Large intestine (tissue), 3 donors: Measurements from ENCODE around the gene KLF15. TPM values are rescaled to one million over a fixed set of nuclear protein-coding genes. Genes with fewer than 3 reads are reported as not detected.
"Not testable (repeated sequence)": the region's sequence is repeated elsewhere in the genome, so short reads cannot be mapped to it uniquely, and the experiment has no call there.

Experiments
- DNase-seq, 2 donors: peaks; one replicate each; pipeline versions ENCODE4 v3.0.0 to v3.0.0-alpha.2; 2013
- H3K27ac ChIP-seq: one replicate; pipeline ENCODE4 v1.5.1; 2013; ENCODE audit warnings: low read length
- H3K27me3 ChIP-seq: 2 replicates; pipeline ENCODE4 v1.6.1; 2013; ENCODE audit warnings: low read length; ENCODE audit not compliant: control insufficient read depth, insufficient read depth
- H3K36me3 ChIP-seq: 2 replicates; pipeline ENCODE4 v1.6.1; 2013; ENCODE audit warnings: low read length; ENCODE audit not compliant: control insufficient read depth, insufficient read depth
- H3K4me1 ChIP-seq: one replicate; pipeline ENCODE4 v1.6.1; 2013; ENCODE audit warnings: low read length; ENCODE audit not compliant: control insufficient read depth, insufficient read depth
- H3K4me3 ChIP-seq: one replicate; pipeline ENCODE4 v1.5.1; 2013; ENCODE audit warnings: low read length
- H3K9me3 ChIP-seq: one replicate; pipeline ENCODE4 v1.6.1; 2013; ENCODE audit warnings: mild to moderate bottlenecking, low read depth, low read length, moderate library complexity; ENCODE audit not compliant: control insufficient read depth
- WGBS: methylation state at CpG from one replicate; pipeline ENCODE4 v1.1.5; 2013; ENCODE audit warnings: low lambda C conversion rate; ENCODE audit not compliant: insufficient coverage; 5-methylcytosine and 5-hydroxymethylcytosine counted together
- polyA plus RNA-seq: library from polyadenylated mRNA; unstranded; fragments of 120-200 nt; gene quantifications from one replicate; pipeline ENCODE4 v1.2.1, GENCODE V29; 2013

Gene KLF15
- polyA plus RNA-seq, 1 donor, result 1.4 TPM

DNA sequence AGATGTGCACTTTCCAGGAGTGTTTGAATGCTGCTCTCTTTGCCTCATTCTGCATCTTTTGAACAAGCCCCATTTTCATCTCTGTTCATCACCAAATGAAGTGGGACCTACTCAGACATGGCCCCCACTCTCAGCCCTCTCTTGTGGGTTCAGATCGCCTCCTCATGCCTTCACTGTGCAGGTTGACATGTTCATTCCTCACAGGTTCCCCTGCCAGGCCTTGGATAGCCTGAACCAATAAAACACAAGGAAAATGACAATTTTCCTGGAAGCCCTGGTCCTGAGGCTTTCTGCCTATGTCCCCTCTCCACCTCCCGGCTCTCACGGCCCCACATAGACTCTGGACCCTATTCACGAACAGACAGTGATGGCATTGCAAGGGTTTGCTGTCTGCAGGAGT is 17.7 kb downstream of the KLF15 start:
- H3K27me3 ChIP-seq, result peaks cover 8% of the 10 kb centered on the region
- no CpG with 5 or more reads among the region's 4 CpGs for whole genome bisulfite sequencing
- H3K9me3 ChIP-seq, result no peaks in the 10 kb centered on the region
- no peaks in the 10 kb centered on the region for H3K36me3 ChIP-seq
- H3K27ac ChIP-seq, result no peak overlapping the region
- no peaks in the 10 kb centered on the region for H3K4me1 ChIP-seq
- H3K4me3 ChIP-seq, result no peak overlapping the region
- no peak for DNase-seq

DNA sequence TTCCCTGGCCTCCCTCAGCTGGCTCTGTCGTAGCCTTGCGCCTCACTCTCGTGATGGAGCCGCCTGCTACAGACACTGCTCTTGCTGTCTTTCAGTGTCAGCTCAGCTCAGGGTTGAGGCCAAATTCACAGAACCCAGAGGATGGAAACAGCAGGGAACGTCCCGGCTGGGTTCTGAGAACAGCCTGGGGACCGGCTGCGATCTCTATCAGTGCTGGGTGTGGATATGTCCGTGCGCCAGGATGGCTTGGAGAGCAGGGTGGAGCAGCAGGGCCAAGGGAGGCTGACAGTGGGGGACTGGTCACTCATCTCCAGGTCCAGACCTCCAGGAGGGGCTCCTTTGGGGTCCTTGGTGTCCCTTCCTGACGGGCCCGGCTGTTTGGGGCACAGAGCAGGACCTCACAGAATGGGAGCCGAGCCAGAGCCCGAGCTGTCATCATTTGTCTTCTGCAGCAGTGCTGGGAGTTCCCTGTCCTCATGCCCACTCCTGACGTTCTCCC is 18.4 kb downstream of the KLF15 start:
- H3K9me3 ChIP-seq, result no peaks in the 10 kb centered on the region
- H3K27ac ChIP-seq, result no peak overlapping the region
- no peaks in the 10 kb centered on the region for H3K4me1 ChIP-seq
- H3K27me3 ChIP-seq, result peaks cover 8% of the 10 kb centered on the region
- DNase-seq, result no peak
- no CpG with 5 or more reads among the region's 15 CpGs for WGBS
- H3K36me3 ChIP-seq, result no peaks in the 10 kb centered on the region
- H3K4me3 ChIP-seq, result no peak overlapping the region

DNA sequence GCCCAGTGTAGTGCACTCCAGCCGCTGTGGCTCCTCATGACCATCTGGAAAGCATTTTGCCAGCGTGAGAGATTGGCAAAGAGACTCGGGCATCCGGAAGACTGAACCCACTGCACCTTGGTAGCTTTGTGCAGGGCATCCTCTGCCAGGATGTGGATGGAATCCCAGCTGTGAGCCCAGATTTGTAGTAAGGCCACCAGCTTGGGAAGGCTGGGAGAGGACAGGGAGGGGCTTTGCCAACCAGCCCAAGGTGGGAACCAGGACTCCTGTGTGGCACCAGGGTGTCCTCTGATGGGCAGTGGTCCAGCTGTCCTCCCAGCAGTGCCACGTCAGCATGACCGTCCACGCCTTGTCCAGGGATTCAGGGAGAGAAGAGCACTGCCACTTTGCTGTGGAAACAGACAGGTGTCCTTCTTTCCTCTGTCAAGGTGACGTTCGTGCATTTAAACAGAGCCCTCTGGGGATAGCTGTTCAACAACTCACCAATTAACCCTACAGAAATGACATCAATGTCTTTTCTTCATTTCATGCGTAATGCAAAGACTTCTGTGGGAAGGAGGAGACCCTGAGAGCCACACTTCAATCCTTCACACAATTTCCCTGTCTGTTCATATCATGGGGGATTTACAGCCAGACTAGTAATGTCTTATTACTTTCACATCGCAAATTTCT is 19.1 kb downstream of the KLF15 start:
- no peak for DNase-seq
- WGBS, result 100% methylated on average over 1 of the region's 11 CpGs
- H3K9me3 ChIP-seq, result no peaks in the 10 kb centered on the region
- H3K4me3 ChIP-seq, result no peak overlapping the region
- H3K27me3 ChIP-seq, result peaks cover 8% of the 10 kb centered on the region
- H3K36me3 ChIP-seq, result no peaks in the 10 kb centered on the region
- no peak overlapping the region for H3K27ac ChIP-seq
- no peaks in the 10 kb centered on the region for H3K4me1 ChIP-seq

DNA sequence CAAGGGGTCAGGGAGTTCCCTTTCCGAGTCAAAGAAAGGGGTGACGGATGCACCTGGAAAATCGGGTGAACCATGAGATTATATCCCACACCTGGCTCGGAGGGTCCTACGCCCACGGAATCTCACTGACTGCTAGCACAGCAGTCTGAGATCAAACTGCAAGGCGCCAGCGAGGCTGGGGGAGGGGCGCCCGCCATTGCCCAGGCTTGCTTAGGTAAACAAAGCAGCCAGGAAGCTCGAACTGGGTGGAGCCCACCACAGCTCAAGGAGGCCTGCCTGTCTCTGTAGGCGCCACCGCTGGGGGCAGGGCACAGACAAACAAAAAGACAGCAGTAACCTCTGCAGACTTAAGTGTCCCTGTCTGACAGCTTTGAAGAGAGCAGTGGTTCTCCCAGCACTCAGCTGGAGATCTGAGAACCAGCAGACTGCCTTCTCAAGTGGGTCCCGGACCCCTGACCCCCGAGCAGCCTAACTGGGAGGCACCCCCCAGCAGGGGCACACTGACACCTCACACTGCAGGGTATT is 25.3 kb downstream of the KLF15 start:
- WGBS, result no CpG with 5 or more reads among the region's 15 CpGs
- not testable (repeated sequence) for H3K36me3 ChIP-seq

DNA sequence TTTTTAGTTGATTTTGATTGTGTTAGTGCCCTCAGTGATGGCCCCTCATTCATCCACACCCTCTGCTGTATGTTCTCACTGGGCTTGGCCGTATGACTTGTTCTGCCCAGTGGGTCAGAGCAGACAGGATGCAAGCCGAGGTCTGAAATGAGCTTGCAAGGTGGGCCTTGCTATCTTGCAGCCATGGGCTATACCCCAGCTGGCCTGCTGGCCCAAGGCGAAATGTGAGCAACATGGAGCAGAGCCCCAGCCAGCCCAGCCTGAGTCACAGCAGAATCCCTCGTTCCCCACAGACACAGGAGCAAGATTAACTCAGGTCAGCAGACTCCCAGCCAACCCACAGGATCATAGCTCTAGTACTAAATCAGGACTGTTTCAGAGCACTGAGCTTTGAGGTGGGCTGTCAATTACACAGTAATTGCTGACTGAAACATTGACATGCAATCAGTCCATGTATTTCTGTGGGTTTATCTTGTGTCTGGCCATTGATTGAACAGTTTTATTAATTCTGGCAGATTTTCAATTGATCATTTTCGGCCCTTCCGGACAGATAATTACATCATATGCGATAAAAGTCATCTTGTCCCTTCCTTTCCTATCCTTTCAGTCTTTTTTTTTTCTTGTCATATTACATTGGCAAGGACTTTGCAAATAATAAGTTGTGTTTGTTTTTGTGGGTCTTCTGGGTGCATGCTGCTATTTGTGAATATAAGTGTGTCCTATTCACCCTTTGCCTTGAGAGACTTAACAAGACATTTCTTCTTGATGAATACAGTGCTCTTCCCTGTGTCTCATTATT is 27.1 kb downstream of the KLF15 start:
- Histone ChIP-seq H3K4me1 (no peaks in the 10 kb centered on the region), H3K27ac (no peak overlapping the region), H3K4me3 (no peak overlapping the region), H3K27me3 (no peaks in the 10 kb centered on the region), H3K36me3 (no peaks in the 10 kb centered on the region), H3K9me3 (peaks cover 7% of the 10 kb centered on the region)
- WGBS, result 87% methylated on average over 3 of the region's 7 CpGs
- no peak for DNase-seq

More for the DNA sequence above, 25.3 kb downstream of the KLF15 start:
- H3K4me1 ChIP-seq, H3K9me3 ChIP-seq, DNase-seq, H3K4me3 ChIP-seq, H3K27ac ChIP-seq, H3K27me3 ChIP-seq: not testable (repeated sequence)

DNA sequence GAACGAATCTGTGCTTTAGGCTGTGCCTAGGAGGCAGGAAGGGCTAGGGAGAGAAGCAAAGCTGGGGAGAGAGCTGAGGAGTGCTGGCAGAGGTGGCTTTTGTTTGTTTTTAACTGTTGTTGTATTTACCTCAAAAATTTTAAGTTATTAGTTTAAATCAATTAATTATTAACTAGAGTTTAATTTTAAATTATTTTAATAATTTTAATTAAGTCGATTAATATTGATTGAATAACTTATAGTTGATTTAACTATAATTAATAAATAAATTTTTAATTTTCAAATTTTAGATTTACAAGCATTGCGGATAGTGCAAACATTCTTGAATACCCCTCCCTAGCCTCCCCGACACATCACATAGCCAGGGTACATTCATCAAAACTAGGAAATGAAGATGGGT is 30.6 kb downstream of the KLF15 start:
- Histone ChIP-seq H3K27ac (no peak overlapping the region), H3K4me3 (no peak overlapping the region), H3K36me3 (no peaks in the 10 kb centered on the region), H3K9me3 (peaks cover 7% of the 10 kb centered on the region), H3K27me3 (no peaks in the 10 kb centered on the region), H3K4me1 (no peaks in the 10 kb centered on the region)
- DNase-seq, result no peak
- 92% methylated on average over 2 of the region's 4 CpGs for WGBS

DNA sequence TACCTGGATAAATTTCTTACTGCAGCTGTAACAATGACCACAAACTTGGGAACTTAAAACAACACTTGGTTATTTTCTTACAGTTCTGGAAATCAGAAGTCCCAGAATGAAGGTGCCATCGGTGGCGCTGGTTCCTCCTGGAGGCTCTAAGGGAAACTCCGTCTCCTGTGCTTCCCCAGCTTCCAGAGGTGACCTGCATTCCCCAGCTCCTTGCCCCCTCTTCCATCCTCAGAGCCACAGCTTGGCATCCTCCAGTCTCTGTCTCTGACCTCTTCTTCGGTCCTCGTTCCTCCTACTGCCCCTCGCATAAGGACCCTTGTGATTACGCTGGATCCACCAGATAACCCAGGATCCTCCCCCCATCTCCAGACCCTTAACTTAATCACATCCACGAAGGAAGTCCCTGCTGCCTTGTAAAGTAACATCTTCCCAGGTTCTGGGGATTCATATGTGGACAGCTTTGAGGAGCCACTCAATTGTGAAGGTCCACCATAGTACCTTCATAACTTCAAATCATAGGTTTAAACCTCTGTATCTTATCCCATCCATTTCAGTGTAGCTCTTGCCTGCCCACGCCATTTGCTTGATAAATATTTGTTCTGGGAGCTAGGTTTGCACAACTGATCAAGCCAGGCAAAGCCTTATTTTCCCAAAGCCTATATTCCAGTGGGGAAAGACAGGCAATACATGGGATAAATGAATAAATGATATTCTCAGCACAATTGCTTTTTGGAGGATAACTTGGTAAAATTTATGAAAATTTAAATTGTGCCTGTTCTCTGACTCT is 34.8 kb downstream of the KLF15 start:
- 80% methylated on average over 1 of the region's 9 CpGs for WGBS

DNA sequence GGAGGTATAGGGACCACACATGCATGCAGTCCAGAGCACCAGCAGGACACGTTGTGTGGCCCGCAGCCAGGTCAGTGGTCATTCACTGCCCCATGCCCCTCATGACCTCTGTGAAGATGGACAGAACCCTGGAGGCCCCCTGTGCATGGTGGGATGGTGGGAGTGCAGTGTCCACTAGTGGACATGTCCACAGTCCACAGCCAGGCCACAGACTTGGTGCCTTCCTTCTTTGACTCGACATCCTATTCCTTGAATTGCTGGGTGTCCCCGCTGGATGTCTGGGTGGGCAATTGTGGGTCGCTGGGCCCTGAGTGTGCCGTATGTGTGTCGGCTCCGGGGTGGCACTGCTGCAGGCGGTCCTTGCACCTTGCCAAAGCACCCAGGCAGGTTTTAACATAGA is 35.7 kb downstream of the KLF15 start:
- DNase-seq, result no peak
- H3K9me3 ChIP-seq, result peaks cover 7% of the 10 kb centered on the region
- WGBS, result no CpG with 5 or more reads among the region's 9 CpGs

More for the DNA sequence above, 34.8 kb downstream of the KLF15 start:
- no peaks in the 10 kb centered on the region for H3K4me1 ChIP-seq
- no peak overlapping the region for H3K27ac ChIP-seq
- peaks cover 4% of the 10 kb centered on the region for H3K9me3 ChIP-seq
- no peak for DNase-seq
- no peak overlapping the region for H3K4me3 ChIP-seq
- H3K36me3 ChIP-seq, result no peaks in the 10 kb centered on the region
- no peaks in the 10 kb centered on the region for H3K27me3 ChIP-seq

DNA sequence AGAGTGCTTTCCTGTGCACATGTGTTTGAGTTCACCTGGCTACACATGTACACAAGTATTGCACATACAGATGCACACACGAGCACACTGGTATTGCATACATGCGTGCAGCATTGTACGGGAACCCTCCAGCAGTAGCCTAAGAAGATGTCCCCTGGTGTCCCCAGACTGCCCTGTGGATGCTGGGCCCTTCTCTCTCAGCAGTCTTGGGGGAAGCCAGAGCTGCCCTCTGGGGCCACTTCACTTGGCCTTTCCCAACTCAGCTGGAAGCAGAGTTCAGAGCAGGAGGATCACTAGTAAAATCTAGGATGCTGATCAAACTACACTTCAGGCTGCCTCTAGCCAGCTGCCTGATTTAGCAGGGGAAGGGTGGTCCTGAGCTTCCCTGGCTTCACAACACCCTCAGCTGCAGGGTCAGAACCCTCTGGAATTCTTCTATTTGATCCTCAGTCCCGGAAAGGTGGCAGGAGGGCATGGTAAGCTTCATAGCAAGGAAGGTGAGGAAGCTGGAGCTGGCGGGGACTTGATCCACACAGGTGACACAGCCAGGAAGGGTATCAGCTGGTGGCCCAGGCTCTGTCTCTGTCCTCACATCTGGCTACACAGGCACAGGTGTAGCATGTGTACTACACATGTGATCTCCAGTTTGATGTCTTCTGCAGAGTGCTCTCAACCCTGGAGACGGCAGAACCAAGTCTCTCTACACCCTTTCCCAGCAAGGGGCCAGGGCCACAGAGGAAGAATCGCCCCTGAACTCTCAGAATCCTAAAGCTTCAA is 36.5 kb downstream of the KLF15 start:
- no peaks in the 10 kb centered on the region for H3K4me1 ChIP-seq
- no peak overlapping the region for H3K27ac ChIP-seq
- H3K9me3 ChIP-seq, result peaks cover 7% of the 10 kb centered on the region
- H3K36me3 ChIP-seq, result no peaks in the 10 kb centered on the region
- no peaks in the 10 kb centered on the region for H3K27me3 ChIP-seq
- WGBS, result 57% methylated on average over 1 of the region's 7 CpGs
- no peak for DNase-seq
- H3K4me3 ChIP-seq, result no peak overlapping the region

More for the DNA sequence above, 35.7 kb downstream of the KLF15 start:
- Histone ChIP-seq H3K4me3 (no peak overlapping the region), H3K4me1 (no peaks in the 10 kb centered on the region), H3K36me3 (no peaks in the 10 kb centered on the region), H3K27ac (no peak overlapping the region), H3K27me3 (no peaks in the 10 kb centered on the region)
